Erythroblast (primary cell): Measurements from ENCODE around the gene PIEZO2.
"Not testable (repeated sequence)": the region's sequence is repeated elsewhere in the genome, so short reads cannot be mapped to it uniquely, and the experiment has no call there.

Experiments used
- GATA1 ChIP-seq: IDR thresholded peaks from 2 replicates; pipeline ENCODE4 v1.6.1; 2011; ENCODE audit warnings: low read depth, mild to moderate bottlenecking, control low read depth, low read length, moderate library complexity
- POLR2A ChIP-seq: IDR thresholded peaks from 2 replicates; pipeline ENCODE4 v1.6.1; 2011; ENCODE audit warnings: mild to moderate bottlenecking, low read length

- TF ChIP-seq POLR2A, GATA1: not testable (repeated sequence)
Observed at GRCh38 chr18:10637858-10638538, 511.4 kb downstream of the PIEZO2 start.
